ENCODE data around the gene ARL6IP5.

ARL6IP5 gene

GRCh38 chr3:69119138-69119537, 34.4 kb downstream of the ARL6IP5 start:
- H3K27ac ChIP-seq, result no peak overlapping the region
- no peak for TF ChIP-seq CTCF (conservative IDR thresholded peaks at IDR 0.05)

GRCh38 chr3:69119681-69120080, 34.9 kb downstream of the ARL6IP5 start:
- no peak for TF ChIP-seq CTCF (conservative IDR thresholded peaks at IDR 0.05)
- H3K27ac ChIP-seq, result no peak overlapping the region

GRCh38 chr3:69120879-69121464, 36.2 kb downstream of the ARL6IP5 start:
- no peak overlapping the region for H3K27ac ChIP-seq
- TF ChIP-seq CTCF (conservative IDR thresholded peaks at IDR 0.05), result peak; percentile 97

GRCh38 chr3:69121513-69121912, 36.8 kb downstream of the ARL6IP5 start:
- TF ChIP-seq CTCF (conservative IDR thresholded peaks at IDR 0.05), result no peak
- H3K27ac ChIP-seq, result no peak overlapping the region

- no peak overlapping the region for H3K27ac ChIP-seq
- no peak for TF ChIP-seq CTCF (conservative IDR thresholded peaks at IDR 0.05)
Observed at GRCh38 chr3:69121950-69122349, 37.2 kb downstream of the ARL6IP5 start.

GRCh38 chr3:69122403-69122802, 37.7 kb downstream of the ARL6IP5 start, which contains the start of gene LMOD3:
Gene LMOD3 (minus strand): TSS chr3:69122595. CDS start chr3:69122386, 209 bp downstream.
- H3K27ac ChIP-seq, result no peak within 1 kb of the TSS
- no peak for TF ChIP-seq CTCF (conservative IDR thresholded peaks at IDR 0.05)

- no peak overlapping the region for H3K27ac ChIP-seq
- no peak for TF ChIP-seq CTCF (conservative IDR thresholded peaks at IDR 0.05)
Observed at GRCh38 chr3:69126216-69126615, 41.5 kb downstream of the ARL6IP5 start.
